Chondrocyte (in vitro differentiated cells): ENCODE results near the gene NENF. TPM values are rescaled to one million over a fixed set of nuclear protein-coding genes. Genes with fewer than 3 reads are reported as not detected.
"Not testable (repeated sequence)": the region's sequence is repeated elsewhere in the genome, so short reads cannot be mapped to it uniquely, and the experiment has no call there.

Experiments used
- DNase-seq: peaks from one replicate; pipeline ENCODE4 v3.0.0; 2021; ENCODE audit warnings: mixed read lengths, low spot score
- H3K27ac Mint-ChIP-seq: one replicate; pipeline ENCODE4 v1.8.0; 2021; ENCODE audit warnings: mild to moderate bottlenecking, moderate library complexity, mixed read lengths; ENCODE audit not compliant: unreplicated experiment
- H3K27me3 Mint-ChIP-seq: 2 replicates; pipeline ENCODE4 v1.8.0; 2021; ENCODE audit warnings: low read depth, mixed read lengths
- H3K36me3 Mint-ChIP-seq: 2 replicates; pipeline ENCODE4 v1.8.0; 2021; ENCODE audit warnings: low read depth, mixed read lengths
- H3K4me1 Mint-ChIP-seq: 2 replicates; pipeline ENCODE4 v1.8.0; 2021; ENCODE audit warnings: low read depth, mild to moderate bottlenecking, mixed read lengths
- H3K4me3 Mint-ChIP-seq: one replicate; pipeline ENCODE4 v1.8.0; 2021; ENCODE audit warnings: mild to moderate bottlenecking, moderate library complexity, mixed read lengths; ENCODE audit not compliant: unreplicated experiment
- H3K9me3 Mint-ChIP-seq: 2 replicates; pipeline ENCODE4 v1.8.0; 2021; ENCODE audit warnings: low read depth, mixed read lengths
- CTCF ChIP-seq: fragments of 200-600 bp; sonication (generic); IDR thresholded peaks from 2 replicates; pipeline ENCODE4 v1.5.0; 2021; ENCODE audit warnings: antibody characterized with exemption, mild to moderate bottlenecking, moderate library complexity
- total RNA-seq: library from RNA; stranded (reverse); gene quantifications from 3 replicates; pipeline ENCODE4 v1.2.1, GENCODE V29; 2021

The NENF gene
- total RNA-seq, 1 donor from 2014 or later = 48.6 TPM

DNA sequence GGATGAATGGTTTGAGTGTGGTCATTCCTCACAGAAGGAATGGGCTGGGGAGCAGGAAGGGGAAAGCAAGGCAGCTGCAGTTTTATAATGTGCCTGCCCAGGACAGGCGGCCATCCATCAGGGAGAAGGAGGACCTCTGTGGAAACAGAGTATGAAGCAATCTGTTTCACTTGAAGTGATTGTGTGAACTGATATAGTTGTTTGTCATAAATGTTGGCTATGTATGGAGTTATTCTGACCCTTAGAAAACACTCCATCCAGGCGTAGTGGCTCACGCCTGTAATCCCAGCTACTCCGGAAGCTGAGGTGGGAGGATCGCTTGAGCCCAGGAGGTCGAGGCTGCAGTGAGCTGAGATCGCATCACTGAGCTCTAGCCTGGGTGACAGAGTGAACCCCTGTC lies 46.5 kb downstream of the NENF start:
- no peaks in the 10 kb centered on the region for H3K9me3 Mint-ChIP-seq
- no peak overlapping the region for H3K27ac Mint-ChIP-seq
- TF ChIP-seq CTCF = no peak
- no peaks in the 10 kb centered on the region for H3K27me3 Mint-ChIP-seq
- no peak overlapping the region for H3K4me3 Mint-ChIP-seq
- peaks cover 43% of the 10 kb centered on the region for H3K4me1 Mint-ChIP-seq
- no peaks in the 10 kb centered on the region for H3K36me3 Mint-ChIP-seq
- DNase-seq = peak; percentile 24

DNA sequence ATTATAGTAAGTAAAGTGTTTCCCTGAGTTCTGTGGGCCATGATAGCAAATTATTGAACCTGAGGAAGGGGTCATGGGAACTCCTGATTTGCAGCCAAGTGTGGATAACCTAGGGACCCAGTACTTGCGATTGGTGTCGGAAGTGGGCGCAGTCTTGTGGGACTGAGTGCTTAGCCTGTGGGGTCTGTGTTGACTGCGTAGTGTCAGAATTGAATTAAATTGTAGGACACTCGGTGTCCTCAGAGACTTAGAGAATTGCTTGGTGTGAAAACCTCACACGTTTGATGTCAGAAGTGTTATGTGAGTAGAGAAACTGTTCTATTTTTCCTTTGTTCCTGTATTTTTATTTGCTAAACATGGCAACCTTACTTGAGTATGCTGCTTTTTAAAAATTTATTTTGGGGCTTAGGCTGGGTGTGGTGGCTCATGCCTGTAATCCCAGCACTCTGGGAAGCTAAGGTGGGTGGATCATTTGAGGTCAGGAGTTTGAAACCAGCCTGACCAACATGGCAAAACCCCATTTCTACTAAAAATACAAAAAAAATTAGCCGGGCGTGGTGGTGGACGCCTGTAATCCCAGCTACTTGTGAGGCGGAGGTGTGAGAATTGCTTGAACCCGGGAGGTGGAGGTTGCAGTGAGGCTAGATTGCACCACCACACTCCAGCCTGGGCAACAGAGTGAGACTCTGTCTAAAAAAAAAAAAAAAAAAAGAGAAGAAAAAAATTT lies 48.2 kb downstream of the NENF start:
- Mint-ChIP-seq H3K4me1 (peaks cover 57% of the 10 kb centered on the region), H3K27ac (peak overlapping the region; percentile 51)
- DNase-seq = peak; percentile 19
- not testable (repeated sequence) for H3K9me3 Mint-ChIP-seq, H3K27me3 Mint-ChIP-seq, H3K4me3 Mint-ChIP-seq, H3K36me3 Mint-ChIP-seq

DNA sequence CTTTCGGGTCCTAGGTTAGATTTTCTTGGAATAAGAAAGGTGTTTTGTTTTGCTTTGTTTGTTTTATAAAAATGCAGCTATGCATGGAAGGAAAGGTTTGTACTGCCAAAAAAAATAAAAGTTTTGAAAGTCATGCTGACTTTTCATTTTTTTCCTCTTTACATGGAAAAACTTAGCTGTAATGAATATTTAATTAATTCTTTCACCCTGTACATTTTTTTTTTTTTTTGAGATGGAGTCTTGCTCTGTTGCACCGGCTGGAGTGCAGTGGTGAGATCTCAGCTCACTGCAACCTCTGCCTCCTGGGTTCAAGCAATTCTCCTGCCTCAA lies 48.7 kb downstream of the NENF start:
- DNase-seq = no peak
- Mint-ChIP-seq H3K9me3 (no peaks in the 10 kb centered on the region), H3K27me3 (no peaks in the 10 kb centered on the region), H3K4me1 (peaks cover 62% of the 10 kb centered on the region), H3K27ac (peak overlapping the region; percentile 77), H3K4me3 (no peak overlapping the region), H3K36me3 (no peaks in the 10 kb centered on the region)
- no peak for TF ChIP-seq CTCF

GRCh38 chr1:212482006-212482636 lies 49.4 kb downstream of the NENF start:
- Mint-ChIP-seq H3K27me3 (no peaks in the 10 kb centered on the region), H3K4me3 (no peak overlapping the region), H3K36me3 (no peaks in the 10 kb centered on the region), H3K4me1 (peaks cover 63% of the 10 kb centered on the region), H3K27ac (peak overlapping the region; percentile 77), H3K9me3 (no peaks in the 10 kb centered on the region)
- no peak for DNase-seq
- no peak for TF ChIP-seq CTCF

DNA sequence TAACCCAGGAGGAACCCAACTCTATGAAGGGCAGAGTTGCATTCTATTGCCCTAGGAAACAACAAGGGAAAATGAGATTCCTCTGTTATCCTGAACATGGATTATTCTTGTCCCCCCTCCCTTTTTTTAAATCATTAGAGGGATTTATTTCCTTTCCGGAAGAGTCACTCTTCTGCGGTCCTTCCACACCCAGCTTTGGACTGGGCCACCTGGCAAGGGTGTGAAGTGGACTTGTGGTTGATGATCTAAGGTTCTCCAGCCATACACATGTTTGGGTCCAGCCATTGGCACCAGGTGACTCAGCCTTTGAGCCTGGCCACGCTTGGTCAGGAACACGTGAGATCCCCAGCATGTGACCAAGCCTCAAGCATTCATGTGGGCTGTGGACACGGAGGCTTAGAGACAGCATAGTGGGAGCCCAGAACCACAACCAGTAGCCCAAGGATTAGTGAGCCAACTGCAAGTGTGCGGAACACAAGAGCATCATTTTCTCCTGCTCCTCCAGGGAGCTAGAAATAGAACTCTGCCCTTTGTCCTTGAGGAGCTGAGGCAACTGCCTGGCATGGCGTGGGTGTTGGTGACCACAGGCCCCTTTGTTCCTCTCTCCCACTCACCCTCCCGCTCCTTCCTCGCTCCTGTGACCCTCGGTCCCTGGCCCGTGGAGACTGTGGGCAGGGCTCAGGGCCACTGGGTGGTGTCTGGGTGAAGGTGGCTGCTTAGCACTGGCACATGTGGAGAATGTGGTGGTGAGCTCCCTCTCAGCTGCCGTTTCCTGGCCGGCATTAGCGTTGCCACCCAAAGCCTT lies 50.1 kb downstream of the NENF start:
- no peak for TF ChIP-seq CTCF
- DNase-seq = no peak
- H3K4me1 Mint-ChIP-seq = peaks cover 60% of the 10 kb centered on the region

More for the DNA sequence above, 50.1 kb downstream of the NENF start:
- H3K9me3 Mint-ChIP-seq = no peaks in the 10 kb centered on the region
- H3K27ac Mint-ChIP-seq = peak overlapping the region; percentile 81
- H3K4me3 Mint-ChIP-seq = no peak overlapping the region
- H3K36me3 Mint-ChIP-seq = no peaks in the 10 kb centered on the region
- H3K27me3 Mint-ChIP-seq = no peaks in the 10 kb centered on the region
